Naive thymus-derived CD4-positive, alpha-beta T cell (primary cell): ENCODE results near the gene SPAG16. TPM values are rescaled to one million over a fixed set of nuclear protein-coding genes. Genes with fewer than 3 reads are reported as not detected.
"Not testable (repeated sequence)": the region's sequence is repeated elsewhere in the genome, so short reads cannot be mapped to it uniquely, and the experiment has no call there.

Experiments
- ATAC-seq: fragments of 150-1000 bp; cut with Tn5 transposase; 2 replicates; pipeline ENCODE4 v1.10.0; 2021; ENCODE audit warnings: mild to moderate bottlenecking, moderate library complexity
- CTCF ChIA-PET: fragments of 350-600 bp; sonication (Branson Sonifier 250); formaldehyde crosslinking; loops from one replicate; lab custom pipeline; 2021; ENCODE audit warnings: antibody characterized with exemption; lab: Charles Lee
- POLR2A ChIA-PET: fragments of 350-600 bp; sonication (Branson Sonifier 250); formaldehyde crosslinking; loops from one replicate; lab custom pipeline; 2021; ENCODE audit warnings: antibody characterized with exemption, inconsistent platforms; lab: Charles Lee
- DNase-seq, 9 donors: peaks; one replicate each; pipeline versions ENCODE4 v3.0.0 to v3.0.0-alpha.2; 2020 to 2022; ENCODE audit warnings: mixed read lengths in 1 of 9
- H3K27ac ChIP-seq: one replicate; pipeline ENCODE4 v1.7.0; 2013; ENCODE audit warnings: mild to moderate bottlenecking, low read depth, low read length, moderate library complexity
- H3K27me3 ChIP-seq, 2 donors: one replicate each; pipeline ENCODE4 v1.7.0; 2013; ENCODE audit warnings: low read length in 2 of 2, mild to moderate bottlenecking in 2 of 2, moderate library complexity in 2 of 2; ENCODE audit not compliant: control insufficient read depth in 2 of 2, insufficient read depth in 2 of 2
- H3K36me3 ChIP-seq, 3 experiments: 1 replicate in 2 of 3; 2 replicates in 1 of 3; pipeline ENCODE4 v1.7.0; 2013; ENCODE audit warnings: low read length in 3 of 3, mild to moderate bottlenecking in 3 of 3, moderate library complexity in 1 of 3; ENCODE audit not compliant: insufficient read depth in 3 of 3, control insufficient read depth in 2 of 3
- H3K4me1 ChIP-seq, 2 donors: one replicate each; pipeline ENCODE4 v1.7.0; 2013; ENCODE audit warnings: low read length in 2 of 2, mild to moderate bottlenecking in 2 of 2, moderate library complexity in 1 of 2; ENCODE audit not compliant: control insufficient read depth in 2 of 2, insufficient read depth in 2 of 2
- H3K4me3 ChIP-seq: 2 replicates; pipeline ENCODE4 v1.7.0; 2013; ENCODE audit warnings: mild to moderate bottlenecking, low read length
- H3K9me3 ChIP-seq, 3 experiments: 1 replicate in 2 of 3; 2 replicates in 1 of 3; pipeline ENCODE4 v1.7.0; 2013; ENCODE audit warnings: low read length in 3 of 3; ENCODE audit not compliant: control insufficient read depth in 2 of 3
- H3K27ac Mint-ChIP-seq, 9 donors: one replicate each; pipeline ENCODE4 v1.8.0; 2020 to 2022; ENCODE audit warnings: mixed read lengths in 9 of 9, mild to moderate bottlenecking in 8 of 9, moderate library complexity in 5 of 9, inconsistent platforms in 2 of 9
- H3K27me3 Mint-ChIP-seq, 5 donors: one replicate each; pipeline ENCODE4 v1.8.0; 2021 to 2022; ENCODE audit warnings: mixed read lengths in 5 of 5, mild to moderate bottlenecking in 1 of 5
- H3K36me3 Mint-ChIP-seq, 5 donors: one replicate each; pipeline ENCODE4 v1.8.0; 2020 to 2022; ENCODE audit warnings: mixed read lengths in 5 of 5, mild to moderate bottlenecking in 3 of 5, inconsistent platforms in 1 of 5
- H3K4me1 Mint-ChIP-seq, 7 donors: one replicate each; pipeline ENCODE4 v1.8.0; 2020 to 2022; ENCODE audit warnings: mixed read lengths in 7 of 7, mild to moderate bottlenecking in 3 of 7, inconsistent platforms in 1 of 7
- H3K4me3 Mint-ChIP-seq, 10 donors: one replicate each; pipeline ENCODE4 v1.8.0; 2020 to 2022; ENCODE audit warnings: mild to moderate bottlenecking in 10 of 10, mixed read lengths in 10 of 10, moderate library complexity in 6 of 10, inconsistent platforms in 2 of 10
- H3K9me3 Mint-ChIP-seq, 11 donors: one replicate each; pipeline ENCODE4 v1.8.0; 2020 to 2022; ENCODE audit warnings: mixed read lengths in 11 of 11, mild to moderate bottlenecking in 4 of 11, inconsistent platforms in 1 of 11, moderate library complexity in 1 of 11
- intact Hi-C, 2 donors: fragments of 100-400 bp; cut with micrococcal nuclease; formaldehyde crosslinking; loops; one replicate each; pipeline ENCODE4 v1.15.1; 2023
- polyA plus RNA-seq, 2 donors: library from polyadenylated mRNA; unstranded; fragments of 300-500 nt; fragmentation: Illumina TruSeq; gene quantifications; one replicate each; pipeline ENCODE4 v1.2.3, GENCODE V29; 2021
- total RNA-seq, 6 experiments: library from RNA in 5 of 6; stranded (reverse) in 5 of 6; gene quantifications; 1 replicate in 5 of 6; 2 replicates in 1 of 6; pipeline ENCODE4 v1.2.3 and lab custom pipeline; 2021 to 2026

SPAG16 gene
- total and polyA plus RNA-seq, 7 experiments from 2014 or later, result 4.7 to 20.2 (median 7.4) TPM

DNA sequence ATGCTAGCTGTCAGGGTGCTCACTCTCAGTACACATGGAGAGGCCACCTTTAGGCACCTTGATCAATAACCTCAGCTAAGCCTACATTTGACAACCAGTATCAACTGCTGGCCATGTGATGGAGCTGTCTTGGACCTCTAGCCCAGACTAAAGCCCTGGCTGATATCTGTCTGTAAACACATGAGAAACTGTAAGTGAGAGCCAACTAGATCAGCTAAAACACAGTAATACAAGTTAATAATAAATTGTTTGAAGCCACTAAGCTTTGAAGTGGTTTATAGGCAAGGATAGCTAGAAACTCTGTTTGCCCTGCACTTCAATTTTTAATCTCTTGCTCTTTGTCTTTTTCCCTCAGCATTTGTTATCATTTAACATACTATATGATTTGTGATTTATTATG, 407.1 kb downstream of the SPAG16 start:
- Histone ChIP-seq H3K4me3 (no peak overlapping the region), H3K27me3 (no peaks in the 10 kb centered on the region), H3K9me3 (no peaks in the 10 kb centered on the region), H3K36me3 (no peaks in the 10 kb centered on the region), H3K27ac (no peak overlapping the region), H3K4me1 (no peaks in the 10 kb centered on the region)
- DNase-seq, result no peak
- ChIA-PET CTCF (no interaction called here), POLR2A (no interaction called here)
- H3K4me3 Mint-ChIP-seq, result no peak overlapping the region
- no peaks in the 10 kb centered on the region for H3K36me3 Mint-ChIP-seq
- H3K4me1 Mint-ChIP-seq, result no peaks in the 10 kb centered on the region
- H3K27ac Mint-ChIP-seq, result no peak overlapping the region
- no peaks in the 10 kb centered on the region for H3K27me3 Mint-ChIP-seq
- no peaks in the 10 kb centered on the region for H3K9me3 Mint-ChIP-seq
- ATAC-seq, result no peak
- intact Hi-C loops, result no loop called here

DNA sequence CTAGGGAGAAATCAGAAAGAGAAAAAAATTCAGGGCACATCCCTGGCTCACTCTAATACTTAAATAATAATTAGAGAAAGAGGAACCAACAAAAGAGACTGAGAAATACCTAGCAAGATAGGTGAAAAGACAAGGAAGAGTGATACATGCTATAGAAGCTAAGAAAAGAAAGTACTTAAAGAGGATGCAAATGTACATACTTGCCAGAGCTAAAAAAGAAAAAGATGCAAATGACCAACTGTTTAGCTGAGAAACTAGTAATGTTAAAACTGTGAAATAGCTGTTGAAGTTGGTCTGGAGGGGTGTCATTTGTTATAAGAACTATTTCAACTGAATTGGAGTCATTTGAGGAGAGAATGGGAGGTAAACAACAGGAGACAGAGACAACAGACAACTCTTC, 412.2 kb downstream of the SPAG16 start:
- DNase-seq (no peak), ATAC-seq (no peak)
- H3K4me3 ChIP-seq, result no peak overlapping the region
- no peaks in the 10 kb centered on the region for H3K9me3 ChIP-seq
- intact Hi-C loops, result no loop called here
- H3K9me3 Mint-ChIP-seq, result no peaks in the 10 kb centered on the region
- H3K27me3 Mint-ChIP-seq, result no peaks in the 10 kb centered on the region
- no peaks in the 10 kb centered on the region for H3K4me1 ChIP-seq
- no peaks in the 10 kb centered on the region for H3K36me3 ChIP-seq
- ChIA-PET POLR2A (interaction anchor here (0.6 kb wide), 1 partner anchor 33 kb away, joined by 4 read pairs; no protein-coding TSS in a partner anchor), CTCF (no interaction called here)
- H3K4me1 Mint-ChIP-seq, result no peaks in the 10 kb centered on the region
- H3K27ac ChIP-seq, result no peak overlapping the region
- H3K27ac Mint-ChIP-seq, result no peak overlapping the region
- no peaks in the 10 kb centered on the region for H3K27me3 ChIP-seq
- H3K4me3 Mint-ChIP-seq, result no peak overlapping the region
- H3K36me3 Mint-ChIP-seq, result no peaks in the 10 kb centered on the region

DNA sequence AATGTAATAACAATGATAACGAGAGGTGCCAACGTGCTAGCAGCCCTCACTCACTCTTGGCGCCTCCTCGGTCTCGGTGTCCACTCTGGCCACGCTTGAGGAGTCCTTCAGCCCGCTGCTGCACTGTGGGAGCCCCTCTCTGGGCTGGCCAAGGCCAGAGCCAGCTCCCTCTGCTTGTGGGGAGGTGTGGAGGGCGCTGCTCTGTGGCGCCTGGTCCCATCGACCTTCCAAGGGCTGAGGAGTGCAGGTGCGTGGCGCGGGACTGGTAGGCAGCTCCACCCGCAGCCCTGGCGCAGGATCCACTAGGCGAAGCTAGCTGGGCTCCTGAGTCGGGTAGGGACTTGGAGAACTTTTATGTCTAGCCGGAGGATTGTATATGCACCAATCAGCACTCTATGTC, 417.1 kb downstream of the SPAG16 start:
- DNase-seq, CTCF ChIA-PET, H3K27me3 Mint-ChIP-seq, H3K27me3 ChIP-seq, H3K36me3 Mint-ChIP-seq, intact Hi-C loops, H3K4me1 ChIP-seq, H3K27ac ChIP-seq, H3K4me3 Mint-ChIP-seq, H3K36me3 ChIP-seq, H3K4me1 Mint-ChIP-seq, H3K9me3 ChIP-seq, H3K9me3 Mint-ChIP-seq, H3K27ac Mint-ChIP-seq, H3K4me3 ChIP-seq, POLR2A ChIA-PET, ATAC-seq: not testable (repeated sequence)

DNA sequence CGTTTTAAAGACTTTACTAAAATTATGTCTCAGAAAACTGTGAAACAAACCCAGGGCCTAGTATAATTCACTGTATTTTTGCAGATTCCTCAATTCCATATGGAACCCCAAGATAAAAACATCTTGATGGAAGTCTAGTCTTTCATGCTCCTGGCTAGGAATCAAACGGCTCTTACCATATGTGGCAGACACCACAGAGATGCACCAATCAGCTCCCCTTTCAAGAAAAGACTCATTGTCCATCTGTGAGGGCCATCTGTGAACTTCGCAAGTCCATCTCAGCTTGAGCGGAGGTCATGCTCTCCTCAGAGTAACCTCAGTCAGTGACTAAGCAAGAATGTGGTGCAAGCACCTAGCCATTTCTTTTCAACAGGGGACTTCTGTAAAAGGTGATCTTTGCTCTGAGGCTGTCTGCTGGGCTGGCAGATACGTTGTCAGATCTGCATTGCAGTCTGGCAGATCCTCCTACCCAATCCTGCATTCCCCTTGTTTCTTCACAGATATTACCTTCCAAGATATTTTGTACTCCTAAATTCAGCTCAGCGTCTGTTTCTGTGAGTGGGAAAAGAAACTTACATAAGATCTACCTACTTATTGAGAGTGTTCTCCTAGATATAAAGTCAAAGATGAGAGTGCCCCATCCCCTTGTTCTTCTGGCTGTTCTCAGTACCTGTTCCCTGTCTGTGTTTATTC, 419.3 kb downstream of the SPAG16 start:
- H3K36me3 ChIP-seq, result no peaks in the 10 kb centered on the region
- no peak for ATAC-seq
- H3K4me1 Mint-ChIP-seq, result no peaks in the 10 kb centered on the region

DNA sequence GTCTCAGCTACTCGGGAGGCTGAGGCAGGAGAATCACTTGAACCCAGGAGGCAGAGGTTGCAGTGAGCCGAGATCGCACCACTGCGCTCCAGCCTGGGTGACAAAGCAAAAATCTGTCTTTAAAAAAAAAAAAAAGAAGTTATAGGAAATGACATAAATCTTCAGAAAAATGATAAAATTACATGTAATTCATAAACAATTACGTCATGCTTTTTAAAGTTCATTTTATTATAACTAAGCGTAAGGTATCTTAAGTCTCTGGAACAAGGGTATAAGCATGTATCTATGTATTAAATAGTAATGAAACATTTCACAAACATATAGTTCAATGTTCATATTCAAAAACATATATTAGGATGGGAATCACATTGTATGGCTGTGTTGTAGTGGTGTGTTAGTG, 425.9 kb downstream of the SPAG16 start:
- no peaks in the 10 kb centered on the region for H3K9me3 ChIP-seq

More for the DNA sequence above, 419.3 kb downstream of the SPAG16 start:
- no peaks in the 10 kb centered on the region for H3K4me1 ChIP-seq
- intact Hi-C loops, result no loop called here
- Mint-ChIP-seq H3K27ac (no peak overlapping the region), H3K36me3 (no peaks in the 10 kb centered on the region), H3K9me3 (peaks cover 0 to 6% (median 1%) of the 10 kb centered on the region in 11 donors), H3K4me3 (no peak overlapping the region), H3K27me3 (no peaks in the 10 kb centered on the region)
- H3K9me3 ChIP-seq, result no peaks in the 10 kb centered on the region
- ChIA-PET CTCF (no interaction called here), POLR2A (no interaction called here)
- H3K27me3 ChIP-seq, result no peaks in the 10 kb centered on the region
- no peak for DNase-seq
- H3K4me3 ChIP-seq, result no peak overlapping the region
- H3K27ac ChIP-seq, result no peak overlapping the region

DNA sequence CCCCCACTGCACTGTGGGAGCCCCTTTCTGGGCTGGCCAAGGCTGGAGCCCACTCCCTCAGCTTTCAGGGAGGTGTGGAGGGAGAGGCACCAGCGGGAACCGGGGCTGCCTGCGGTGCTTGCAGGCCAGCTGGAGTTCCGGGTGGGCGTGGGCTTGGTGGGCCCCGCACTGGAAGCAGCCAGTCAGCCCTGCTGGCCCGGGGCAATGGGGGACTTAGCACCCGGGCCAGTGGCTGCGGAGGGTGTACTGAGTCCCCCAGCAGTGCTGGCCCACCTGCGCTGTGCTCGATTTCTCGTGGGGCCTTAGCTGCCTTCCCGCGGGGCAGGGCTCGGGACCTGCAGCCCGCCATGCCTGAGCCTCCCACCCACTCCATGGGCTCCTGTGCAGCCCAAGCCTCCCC, 434.1 kb downstream of the SPAG16 start:
- H3K4me1 ChIP-seq, H3K4me1 Mint-ChIP-seq, H3K4me3 Mint-ChIP-seq, H3K27ac Mint-ChIP-seq, H3K27me3 Mint-ChIP-seq, H3K9me3 ChIP-seq, H3K27ac ChIP-seq, DNase-seq, CTCF ChIA-PET, ATAC-seq, H3K9me3 Mint-ChIP-seq, H3K27me3 ChIP-seq, intact Hi-C loops, H3K4me3 ChIP-seq, POLR2A ChIA-PET, H3K36me3 ChIP-seq, H3K36me3 Mint-ChIP-seq: not testable (repeated sequence)

More for the DNA sequence above, 425.9 kb downstream of the SPAG16 start:
- CTCF ChIA-PET, result no interaction called here
- Mint-ChIP-seq H3K36me3 (no peaks in the 10 kb centered on the region), H3K27ac (no peak overlapping the region), H3K9me3 (peaks cover 0 to 3% (median 0%) of the 10 kb centered on the region in 11 donors), H3K27me3 (no peaks in the 10 kb centered on the region), H3K4me1 (no peaks in the 10 kb centered on the region), H3K4me3 (no peak overlapping the region)
- intact Hi-C loops, result no loop called here
- Histone ChIP-seq H3K27ac (no peak overlapping the region), H3K27me3 (no peaks in the 10 kb centered on the region), H3K4me3 (no peak overlapping the region), H3K4me1 (no peaks in the 10 kb centered on the region), H3K36me3 (no peaks in the 10 kb centered on the region)
- no peak for DNase-seq
- POLR2A ChIA-PET, result no interaction called here
- ATAC-seq, result no peak

DNA sequence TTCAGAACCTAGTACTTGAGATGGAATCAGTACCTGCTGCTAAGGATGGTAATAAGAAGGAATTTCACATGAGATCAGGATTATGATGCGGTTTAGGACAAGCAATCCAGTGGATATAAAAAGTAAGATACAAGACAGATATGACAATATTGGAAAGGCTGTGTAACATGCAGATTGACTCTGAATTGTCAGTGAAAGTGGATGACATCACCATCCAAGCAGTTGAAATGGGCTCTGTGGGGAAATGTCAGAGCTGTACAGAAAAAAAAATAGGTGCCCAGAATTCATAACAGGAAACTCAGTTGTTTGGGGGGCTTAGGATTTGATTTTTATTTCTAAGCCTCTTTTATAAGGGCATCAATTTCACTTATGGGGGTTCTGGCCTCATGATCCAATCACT, 438.3 kb downstream of the SPAG16 start:
- DNase-seq, result no peak

More for the DNA sequence above, 438.3 kb downstream of the SPAG16 start:
- peaks cover 0 to 8% (median 3%) of the 10 kb centered on the region in 11 donors for H3K9me3 Mint-ChIP-seq
- Histone ChIP-seq H3K4me1 (no peaks in the 10 kb centered on the region), H3K27ac (no peak overlapping the region), H3K9me3 (no peaks in the 10 kb centered on the region), H3K27me3 (no peaks in the 10 kb centered on the region), H3K4me3 (no peak overlapping the region), H3K36me3 (no peaks in the 10 kb centered on the region)
- H3K27ac Mint-ChIP-seq, result no peak overlapping the region
- no peaks in the 10 kb centered on the region for H3K36me3 Mint-ChIP-seq
- POLR2A ChIA-PET, result no interaction called here
- ATAC-seq, result no peak
- CTCF ChIA-PET, result no interaction called here
- H3K27me3 Mint-ChIP-seq, result no peaks in the 10 kb centered on the region
- intact Hi-C loops, result no loop called here
- H3K4me3 Mint-ChIP-seq, result no peak overlapping the region
- no peaks in the 10 kb centered on the region for H3K4me1 Mint-ChIP-seq
